Stomach (tissue), 9 donors: ENCODE measurements around the gene APPL1. TPM values are rescaled to one million over a fixed set of nuclear protein-coding genes. Genes with fewer than 3 reads are reported as not detected.
A peak's percentile ranks its signal among the peaks of the same experiment; 100 is the strongest.

Experiments
- DNase-seq, 2 donors: peaks; one replicate each; pipeline versions ENCODE4 v3.0.0 to v3.0.0-alpha.2; 2013 to 2019
- H3K27ac ChIP-seq, 5 donors: fragments of 200-600 bp in 4 of 5; sonication (generic) in 4 of 5; one replicate each; pipeline ENCODE4 v1.5.1; 2013 to 2019; ENCODE audit warnings: mild to moderate bottlenecking in 1 of 5, moderate library complexity in 1 of 5
- H3K27me3 ChIP-seq, 3 donors: fragments of 200-600 bp; sonication (generic); one replicate each; pipeline ENCODE4 v1.5.1; 2017 to 2019; ENCODE audit warnings: mixed run types in 1 of 3
- H3K36me3 ChIP-seq, 4 donors: fragments of 200-600 bp; sonication (generic); 1 replicate in 3 of 4; 2 replicates in 1 of 4; pipeline ENCODE4 v1.5.1; 2016 to 2019
- H3K4me1 ChIP-seq, 4 donors: fragments of 200-600 bp; sonication (generic); one replicate each; pipeline ENCODE4 v1.5.1; 2016 to 2019
- H3K4me3 ChIP-seq, 4 donors: fragments of 200-600 bp; sonication (generic) in 3 of 4; one replicate each; pipeline ENCODE4 v1.5.1; 2016 to 2019; ENCODE audit warnings: mild to moderate bottlenecking in 1 of 4
- H3K9me3 ChIP-seq, 4 donors: fragments of 200-600 bp; sonication (generic); one replicate each; pipeline ENCODE4 v1.5.1; 2016 to 2019
- EP300 ChIP-seq: sonication (generic); formaldehyde crosslinking; IDR thresholded peaks from one replicate; pipeline ENCODE4 v1.6.1; 2017; ENCODE audit warnings: antibody characterized with exemption
- POLR2A ChIP-seq, 4 donors: fragments of 450-650 bp; IDR thresholded peaks; one replicate each; pipeline ENCODE4 v1.6.1; 2016; ENCODE audit warnings: antibody characterized with exemption in 4 of 4, control low read depth in 2 of 4, mild to moderate bottlenecking in 1 of 4, moderate library complexity in 1 of 4
- POLR2AphosphoS5 ChIP-seq, 3 donors: sonication (generic); formaldehyde crosslinking; IDR thresholded peaks; one replicate each; pipeline ENCODE4 v1.6.1; 2016; ENCODE audit warnings: antibody characterized with exemption in 3 of 3
- WGBS, 5 donors: extraction: QIAGEN DNeasy Blood & Tissue Kit in 3 of 5; methylation state at CpG; one replicate each; pipeline versions ENCODE4 v1.1.5 to v1.1.7; 2013 to 2018; 5-methylcytosine and 5-hydroxymethylcytosine counted together
- intact Hi-C: fragments of 100-400 bp; cut with DNase I; formaldehyde crosslinking; loops from one replicate; pipeline ENCODE4 v1.15.1; 2023; ENCODE audit warnings: low total_unique reads
- polyA plus RNA-seq, 3 donors: library from polyadenylated mRNA; stranded (reverse); fragments of 200-250 nt; gene quantifications; one replicate each; pipeline ENCODE4 v1.2.3, GENCODE V29; 2013
- total RNA-seq, 5 donors: library from RNA; depleted of rRNA; stranded (reverse); fragments of >200 nt; gene quantifications; one replicate each; pipeline versions ENCODE4 v1.1.0 to v1.2.3, GENCODE V29; 2014 to 2016
- TF ChIP-seq, protein P1 (sequence below), 7 experiments: fragments of 450-650 bp in 4 of 7; fragments of 200-600 bp in 3 of 7; sonication (generic) in 3 of 7; IDR thresholded peaks; one replicate each; pipeline ENCODE4 v1.5.1; 2016 to 2019; ENCODE audit warnings: antibody characterized with exemption in 7 of 7, control low read depth in 2 of 7, mild to moderate bottlenecking in 1 of 7
- donor health status: healthy with polysubstance abuse.
- donor health status: Bipolar disorder and iron deficiency.
- donor health status: healthy.

Gene APPL1
- total and polyA plus RNA-seq, 8 donors = 7.5 to 84.3 (median 25.7) TPM

DNA sequence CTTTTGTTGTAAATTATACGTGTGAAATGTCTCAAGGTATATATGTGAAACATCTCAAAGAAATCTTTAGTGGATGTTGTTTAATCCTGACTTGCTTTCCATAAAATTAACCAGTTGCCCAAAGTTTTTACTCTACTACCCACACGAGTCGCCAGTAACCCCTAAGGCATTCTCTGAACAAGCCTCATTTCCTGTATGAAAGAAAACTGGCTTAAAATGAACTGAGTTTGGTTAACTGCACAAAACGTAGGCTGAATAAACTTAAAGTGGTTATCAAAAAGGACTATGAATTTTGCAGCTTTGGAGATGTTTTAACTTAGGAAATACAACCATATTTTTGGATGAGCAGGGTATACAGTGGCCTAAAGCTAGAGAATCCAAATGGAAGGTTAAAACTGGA lies 2.7 kb upstream of the APPL1 start:
- H3K27me3 ChIP-seq = no peaks in the 10 kb centered on the region
- intact Hi-C loops = no loop called here
- no peaks in the 10 kb centered on the region for H3K9me3 ChIP-seq
- TF ChIP-seq, protein P1, sequence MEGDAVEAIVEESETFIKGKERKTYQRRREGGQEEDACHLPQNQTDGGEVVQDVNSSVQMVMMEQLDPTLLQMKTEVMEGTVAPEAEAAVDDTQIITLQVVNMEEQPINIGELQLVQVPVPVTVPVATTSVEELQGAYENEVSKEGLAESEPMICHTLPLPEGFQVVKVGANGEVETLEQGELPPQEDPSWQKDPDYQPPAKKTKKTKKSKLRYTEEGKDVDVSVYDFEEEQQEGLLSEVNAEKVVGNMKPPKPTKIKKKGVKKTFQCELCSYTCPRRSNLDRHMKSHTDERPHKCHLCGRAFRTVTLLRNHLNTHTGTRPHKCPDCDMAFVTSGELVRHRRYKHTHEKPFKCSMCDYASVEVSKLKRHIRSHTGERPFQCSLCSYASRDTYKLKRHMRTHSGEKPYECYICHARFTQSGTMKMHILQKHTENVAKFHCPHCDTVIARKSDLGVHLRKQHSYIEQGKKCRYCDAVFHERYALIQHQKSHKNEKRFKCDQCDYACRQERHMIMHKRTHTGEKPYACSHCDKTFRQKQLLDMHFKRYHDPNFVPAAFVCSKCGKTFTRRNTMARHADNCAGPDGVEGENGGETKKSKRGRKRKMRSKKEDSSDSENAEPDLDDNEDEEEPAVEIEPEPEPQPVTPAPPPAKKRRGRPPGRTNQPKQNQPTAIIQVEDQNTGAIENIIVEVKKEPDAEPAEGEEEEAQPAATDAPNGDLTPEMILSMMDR (IDR thresholded peaks at IDR 0.05) = no peak
- TF ChIP-seq EP300 (no peak), POLR2A (IDR thresholded peaks at IDR 0.05) (no peak), POLR2AphosphoS5 (IDR thresholded peaks at IDR 0.05) (no peak)
- H3K4me1 ChIP-seq = peaks cover 19 to 31% (median 25%) of the 10 kb centered on the region in 4 donors
- no peak for DNase-seq
- no peaks in the 10 kb centered on the region for H3K36me3 ChIP-seq
- no peak overlapping the region for H3K27ac ChIP-seq
- no peak overlapping the region for H3K4me3 ChIP-seq
- 72 to 83% (median 80%) methylated on average over 4 of the region's 4 CpGs for WGBS, 5 donors

DNA sequence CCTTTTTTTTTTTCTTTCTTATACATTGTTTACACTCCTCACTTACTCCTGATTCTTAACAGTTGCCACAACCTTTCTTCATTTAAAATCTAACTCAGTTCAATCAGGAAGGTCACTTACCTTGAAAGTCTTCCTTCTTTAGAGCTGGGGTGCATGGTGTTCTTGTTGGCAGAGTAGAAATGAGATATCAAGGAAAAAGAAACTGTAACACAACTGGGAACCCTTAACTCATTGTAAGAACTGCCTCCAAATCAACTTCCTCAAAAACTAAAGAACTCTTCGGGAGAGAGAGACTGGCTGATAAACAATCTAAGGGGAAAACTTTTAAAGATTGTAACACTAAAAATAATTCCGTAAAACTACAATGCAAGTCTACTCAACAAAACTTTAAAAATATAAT lies 1.4 kb upstream of the APPL1 start:
- H3K36me3 ChIP-seq = no peaks in the 10 kb centered on the region
- H3K27me3 ChIP-seq = no peaks in the 10 kb centered on the region
- DNase-seq = peak in 1 of 2 donors; percentile 12
- TF ChIP-seq, protein P1 (IDR thresholded peaks at IDR 0.05) = no peak
- TF ChIP-seq EP300 = no peak
- TF ChIP-seq POLR2A (IDR thresholded peaks at IDR 0.05) = no peak
- no peak for TF ChIP-seq POLR2AphosphoS5 (IDR thresholded peaks at IDR 0.05)
- H3K9me3 ChIP-seq = no peaks in the 10 kb centered on the region
- WGBS, 5 donors = 14 to 38% (median 28%) methylated on average over 2 of the region's 2 CpGs
- H3K4me1 ChIP-seq = peaks cover 21 to 42% (median 32%) of the 10 kb centered on the region in 4 donors
- peak overlapping the region; percentile 78 to 96 (median 93) for H3K27ac ChIP-seq
- no peak overlapping the region for H3K4me3 ChIP-seq
- intact Hi-C loops = no loop called here

DNA sequence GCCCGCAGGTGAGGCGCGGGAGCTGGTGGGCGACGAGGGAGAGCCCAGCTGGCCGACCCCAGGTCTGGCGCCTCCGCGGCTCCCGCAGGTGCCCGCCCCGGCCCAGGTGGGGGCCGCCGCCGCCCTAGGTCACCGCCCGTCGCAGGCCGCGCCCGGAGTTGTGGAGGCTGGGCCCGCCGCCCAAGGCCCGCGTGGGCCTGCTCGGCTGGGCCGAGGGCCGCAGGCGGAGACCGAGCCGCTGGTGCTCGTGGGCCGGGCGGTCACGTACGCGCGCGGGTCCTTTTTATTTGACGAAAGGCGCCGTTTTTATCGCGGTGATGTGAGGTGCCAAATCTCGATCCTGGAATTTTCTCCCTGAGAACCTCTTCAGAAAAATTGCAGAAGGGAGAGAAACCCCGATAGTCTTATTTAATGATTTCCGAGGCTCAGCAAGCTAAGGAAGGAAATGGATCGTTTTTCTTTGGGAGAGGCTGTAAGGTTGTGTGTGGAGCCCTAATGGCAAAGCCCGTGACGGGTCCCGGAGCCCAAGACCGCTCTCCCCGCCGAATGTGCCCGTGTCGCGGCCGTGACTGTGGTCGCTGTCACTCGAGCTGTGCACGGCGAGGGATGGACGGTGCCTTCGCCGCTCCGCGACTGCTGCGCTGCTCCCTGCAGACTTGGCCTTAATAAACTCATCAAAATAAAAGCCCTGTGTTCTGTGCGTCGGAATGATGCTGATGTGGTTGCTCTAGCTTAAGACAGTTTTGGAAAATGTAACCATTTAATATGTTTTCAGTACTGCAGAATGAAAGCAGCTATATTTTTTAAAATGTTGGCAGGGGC lies 612 bp downstream of the APPL1 start:
- intact Hi-C loops = no loop called here
- DNase-seq = peak; percentile 50 to 83
- WGBS, 5 donors = 0 to 1% (median 1%) methylated on average over 32 to 70 of the region's 70 CpGs
- no peaks in the 10 kb centered on the region for H3K36me3 ChIP-seq
- H3K27me3 ChIP-seq = no peaks in the 10 kb centered on the region
- peak; percentile 32 to 47 (median 46) for TF ChIP-seq POLR2AphosphoS5 (IDR thresholded peaks at IDR 0.05)
- no peak for TF ChIP-seq EP300
- H3K9me3 ChIP-seq = no peaks in the 10 kb centered on the region
- peak overlapping the region; percentile 88 to 99 (median 93) for H3K27ac ChIP-seq
- peaks cover 21 to 55% (median 41%) of the 10 kb centered on the region in 4 donors for H3K4me1 ChIP-seq
- peak overlapping the region; percentile 67 to 90 (median 86) for H3K4me3 ChIP-seq

DNA sequence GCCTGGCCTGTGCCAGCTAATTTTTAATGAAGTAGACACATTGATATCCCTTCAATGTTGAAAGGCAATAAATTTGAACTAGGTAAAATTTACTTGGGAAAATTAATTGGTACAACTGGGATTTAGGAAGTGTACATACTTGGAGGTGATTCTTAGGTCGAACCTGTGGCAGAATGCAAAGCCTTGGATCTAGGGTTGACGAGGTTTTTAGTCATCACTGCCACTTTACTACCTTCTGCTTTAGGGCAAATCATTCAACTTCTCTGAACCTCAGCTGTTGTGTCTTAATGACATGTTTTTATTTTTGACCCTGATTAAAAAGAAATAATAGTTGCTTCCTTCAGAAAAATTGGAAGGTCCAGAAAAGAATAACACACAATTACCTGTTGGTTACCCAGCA lies 2.5 kb downstream of the APPL1 start:
- WGBS, 5 donors = 76 to 91% (median 81%) methylated on average over 2 of the region's 2 CpGs
- intact Hi-C loops = no loop called here
- TF ChIP-seq POLR2AphosphoS5 (IDR thresholded peaks at IDR 0.05) (no peak), POLR2A (IDR thresholded peaks at IDR 0.05) (no peak), EP300 (no peak)
- TF ChIP-seq, protein P1 (IDR thresholded peaks at IDR 0.05) = no peak

DNA sequence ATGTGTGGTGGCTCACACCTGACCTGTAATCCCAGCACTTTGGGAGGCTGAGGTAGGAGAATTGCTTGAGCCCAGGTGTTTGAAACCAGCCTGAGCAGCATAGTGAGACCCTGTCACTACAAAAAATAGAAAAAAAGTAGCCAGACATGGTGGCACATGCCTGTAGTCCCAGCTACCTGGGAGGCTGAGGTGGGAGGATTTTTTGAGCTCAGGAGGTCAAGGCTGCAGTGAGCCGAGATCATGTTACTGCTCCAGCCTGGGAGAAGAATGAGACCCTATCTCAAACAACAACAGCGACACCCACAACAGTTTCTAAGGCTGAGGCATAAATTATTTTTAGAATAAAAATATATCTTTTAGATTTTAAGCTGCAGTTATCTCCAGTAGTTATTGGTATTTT lies 6.3 kb downstream of the APPL1 start:
- TF ChIP-seq POLR2A (IDR thresholded peaks at IDR 0.05) = no peak
- TF ChIP-seq POLR2AphosphoS5 (IDR thresholded peaks at IDR 0.05) = no peak
- no peak for TF ChIP-seq EP300
- TF ChIP-seq, protein P1 (IDR thresholded peaks at IDR 0.05) = no peak
- DNase-seq = no peak
- H3K4me1 ChIP-seq = peaks cover 12 to 42% (median 26%) of the 10 kb centered on the region in 4 donors
- intact Hi-C loops = no loop called here
- no peaks in the 10 kb centered on the region for H3K27me3 ChIP-seq
- no peak overlapping the region for H3K27ac ChIP-seq
- H3K4me3 ChIP-seq = no peak overlapping the region
- peaks cover 3 to 30% (median 16%) of the 10 kb centered on the region in 4 donors for H3K36me3 ChIP-seq
- H3K9me3 ChIP-seq = no peaks in the 10 kb centered on the region
- WGBS, 5 donors = 93 to 100% (median 98%) methylated on average over 2 of the region's 2 CpGs

More for the DNA sequence above, 2.5 kb downstream of the APPL1 start:
- no peak for DNase-seq
- Histone ChIP-seq H3K9me3 (no peaks in the 10 kb centered on the region), H3K27ac (peak overlapping the region in 1 of 5 donors; percentile 93), H3K4me3 (no peak overlapping the region), H3K27me3 (no peaks in the 10 kb centered on the region), H3K36me3 (no peaks in the 10 kb centered on the region), H3K4me1 (peaks cover 21 to 60% (median 42%) of the 10 kb centered on the region in 4 donors)
